Neutrophil (primary cell): ENCODE data around the gene SCGB1C1.
A peak's percentile ranks its signal among the peaks of the same experiment; 100 is the strongest.

Experiments
- H3K27ac ChIP-seq: fragments of 200-600 bp; sonication (generic); 2 replicates; pipeline ENCODE4 v1.5.1; 2016; ENCODE audit warnings: mild to moderate bottlenecking, moderate library complexity
- H3K27me3 ChIP-seq: fragments of 200-600 bp; sonication (generic); 2 replicates; pipeline ENCODE4 v1.6.0; 2016; ENCODE audit warnings: mild to moderate bottlenecking
- H3K36me3 ChIP-seq: fragments of 200-600 bp; sonication (generic); 2 replicates; pipeline ENCODE4 v1.5.1; 2017
- H3K4me1 ChIP-seq, 2 experiments: fragments of 200-600 bp in 1 of 2; sonication (generic) in 1 of 2; 1 replicate in 1 of 2; 2 replicates in 1 of 2; pipeline versions ENCODE4 v1.5.1 to v1.6.1; 2013 to 2016; ENCODE audit warnings: low read depth in 1 of 2, low read length in 1 of 2, mild to moderate bottlenecking in 1 of 2, moderate library complexity in 1 of 2; ENCODE audit not compliant: control insufficient read depth in 1 of 2, insufficient read depth in 1 of 2
- H3K4me3 ChIP-seq, 2 experiments: fragments of 200-600 bp in 1 of 2; sonication (generic) in 1 of 2; 1 replicate in 1 of 2; 2 replicates in 1 of 2; pipeline ENCODE4 v1.5.1; 2013 to 2016; ENCODE audit warnings: low read depth in 1 of 2, low read length in 1 of 2, mild to moderate bottlenecking in 1 of 2, moderate library complexity in 1 of 2
- H3K9me3 ChIP-seq: fragments of 200-600 bp; sonication (generic); 2 replicates; pipeline ENCODE4 v1.5.1; 2016
- CTCF ChIP-seq: fragments of 200-600 bp; sonication (generic); IDR thresholded peaks from 2 replicates; pipeline ENCODE4 v1.5.1; 2016; ENCODE audit warnings: antibody characterized with exemption

Gene SCGB1C1

GRCh38 chr11:207208-207862 is 14.5 kb downstream of the SCGB1C1 start, which contains the start of the genes BET1L and RIC8A:
Gene BET1L, minus strand, starts transcription at chr11:207399. Its CDS starts 78 bp downstream, at chr11:207321.
Gene RIC8A, plus strand, starts transcription at chr11:207708. Its CDS starts 1,147 bp downstream, at chr11:208855.
- peak; percentile 46 for TF ChIP-seq CTCF

DNA sequence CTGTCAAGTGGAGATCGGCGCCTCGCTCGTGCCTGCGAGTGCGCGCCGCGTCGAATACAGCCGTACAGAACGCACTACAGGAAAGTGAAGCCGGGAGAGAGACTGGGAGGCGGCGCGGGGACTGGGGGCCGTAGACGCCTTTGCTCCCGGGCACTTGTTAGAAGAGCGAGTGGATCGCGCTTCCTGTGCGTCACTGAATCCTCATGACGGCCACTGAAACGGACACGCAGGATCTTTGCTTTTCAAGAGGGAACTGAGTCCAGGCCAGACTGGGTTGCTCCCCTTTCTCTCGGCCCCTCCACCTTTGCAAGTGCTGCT is 14.9 kb downstream of the SCGB1C1 start:
- H3K36me3 ChIP-seq: peaks cover 62% of the 10 kb centered on the region
- no peak for TF ChIP-seq CTCF
- H3K4me3 ChIP-seq: peak overlapping the region; percentile 95 to 97
- H3K27ac ChIP-seq: peak overlapping the region; percentile 99
- H3K9me3 ChIP-seq: no peaks in the 10 kb centered on the region
- H3K4me1 ChIP-seq: peaks cover 36 to 43% of the 10 kb centered on the region in 2 experiments
- no peaks in the 10 kb centered on the region for H3K27me3 ChIP-seq

More at GRCh38 chr11:207208-207862, 14.5 kb downstream of the SCGB1C1 start, which contains the start of the genes BET1L and RIC8A:
- Histone ChIP-seq H3K9me3 (no peaks in the 10 kb centered on the region), H3K27ac (peak within 1 kb of the TSS; percentile 99), H3K4me1 (peaks cover 41 to 48% of the 10 kb centered on the region in 2 experiments), H3K36me3 (peaks cover 58% of the 10 kb centered on the region), H3K4me3 (peak within 1 kb of the TSS; percentile 95 to 97), H3K27me3 (no peaks in the 10 kb centered on the region)

- Histone ChIP-seq H3K9me3 (no peaks in the 10 kb centered on the region), H3K27me3 (no peaks in the 10 kb centered on the region), H3K36me3 (peaks cover 66% of the 10 kb centered on the region), H3K4me1 (peaks cover 34 to 42% of the 10 kb centered on the region in 2 experiments), H3K27ac (peak overlapping the region; percentile 99), H3K4me3 (peak overlapping the region; percentile 95 to 97)
- peak; percentile 22 for TF ChIP-seq CTCF
Observed at GRCh38 chr11:208181-208916, 15.5 kb downstream of the SCGB1C1 start.

DNA sequence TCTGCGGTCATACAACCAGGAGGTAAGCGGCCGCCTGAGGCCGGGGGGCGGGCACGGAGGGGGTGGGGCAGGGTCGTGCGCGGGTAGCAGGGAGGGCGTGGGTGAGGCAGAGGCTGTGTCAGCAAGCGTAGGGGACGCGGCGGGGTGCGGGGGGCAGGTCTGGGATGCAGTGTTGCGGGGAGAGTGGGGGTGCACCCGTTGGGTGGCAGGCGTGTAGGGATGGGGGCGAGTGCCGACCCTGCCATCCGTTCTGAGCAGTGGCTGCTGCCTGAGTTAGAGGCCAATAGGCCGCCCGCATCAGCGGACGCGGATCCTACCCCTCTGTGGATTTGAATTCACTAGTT is 16.0 kb downstream of the SCGB1C1 start:
- no peaks in the 10 kb centered on the region for H3K9me3 ChIP-seq
- peaks cover 34 to 42% of the 10 kb centered on the region in 2 experiments for H3K4me1 ChIP-seq
- peak overlapping the region; percentile 99 for H3K27ac ChIP-seq
- peaks cover 65% of the 10 kb centered on the region for H3K36me3 ChIP-seq
- H3K4me3 ChIP-seq: peak overlapping the region; percentile 95 to 97
- no peak for TF ChIP-seq CTCF
- no peaks in the 10 kb centered on the region for H3K27me3 ChIP-seq

DNA sequence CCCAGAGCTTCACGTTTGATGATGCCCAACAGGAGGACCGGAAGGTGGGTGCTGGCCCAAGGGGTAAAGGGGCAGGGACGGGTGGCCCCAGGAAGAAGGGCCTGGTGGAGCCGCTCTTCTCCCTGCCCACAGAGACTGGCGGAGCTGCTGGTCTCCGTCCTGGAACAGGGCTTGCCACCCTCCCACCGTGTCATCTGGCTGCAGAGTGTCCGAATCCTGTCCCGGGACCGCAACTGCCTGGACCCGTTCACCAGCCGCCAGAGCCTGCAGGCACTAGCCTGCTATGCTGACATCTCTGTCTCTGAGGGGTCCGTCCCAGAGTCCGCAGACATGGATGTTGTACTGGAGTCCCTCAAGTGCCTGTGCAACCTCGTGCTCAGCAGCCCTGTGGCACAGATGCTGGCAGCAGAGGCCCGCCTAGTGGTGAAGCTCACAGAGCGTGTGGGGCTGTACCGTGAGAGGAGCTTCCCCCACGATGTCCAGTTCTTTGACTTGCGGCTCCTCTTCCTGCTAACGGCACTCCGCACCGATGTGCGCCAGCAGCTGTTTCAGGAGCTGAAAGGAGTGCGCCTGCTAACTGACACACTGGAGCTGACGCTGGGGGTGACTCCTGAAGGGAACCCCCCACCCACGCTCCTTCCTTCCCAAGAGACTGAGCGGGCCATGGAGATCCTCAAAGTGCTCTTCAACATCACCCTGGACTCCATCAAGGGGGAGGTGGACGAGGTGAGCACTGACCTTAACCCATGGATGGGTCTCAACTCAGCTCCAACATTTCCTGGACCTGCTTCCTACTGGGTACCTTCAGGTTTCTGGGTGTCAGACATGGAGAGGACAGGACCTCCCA is 16.6 kb downstream of the SCGB1C1 start:
- H3K27me3 ChIP-seq: no peaks in the 10 kb centered on the region
- no peak for TF ChIP-seq CTCF
- peak overlapping the region; percentile 95 to 97 for H3K4me3 ChIP-seq
- peaks cover 65% of the 10 kb centered on the region for H3K36me3 ChIP-seq
- H3K9me3 ChIP-seq: no peaks in the 10 kb centered on the region
- peaks cover 34 to 42% of the 10 kb centered on the region in 2 experiments for H3K4me1 ChIP-seq
- peak overlapping the region; percentile 99 for H3K27ac ChIP-seq
